Liver (tissue), 9 donors: ENCODE results near the gene COX11. TPM values are rescaled to one million over a fixed set of nuclear protein-coding genes. Genes with fewer than 3 reads are reported as not detected.

Experiments
- DNase-seq: peaks from one replicate; pipeline ENCODE4 v3.0.0-alpha.2; 2017; ENCODE audit warnings: low spot score
- H3K27ac ChIP-seq, 2 donors: one replicate each; pipeline ENCODE4 v1.7.0; 2013; ENCODE audit warnings: inconsistent platforms in 2 of 2, low read length in 2 of 2, control low read depth in 1 of 2, low read depth in 1 of 2, mild to moderate bottlenecking in 1 of 2
- H3K27me3 ChIP-seq, 4 donors: one replicate each; pipeline versions ENCODE4 v1.6.1 to v1.7.0; 2013; ENCODE audit warnings: low read length in 3 of 4, inconsistent platforms in 1 of 4, mild to moderate bottlenecking in 1 of 4, moderate library complexity in 1 of 4; ENCODE audit not compliant: control insufficient read depth in 4 of 4, insufficient read depth in 4 of 4
- H3K36me3 ChIP-seq, 4 donors: one replicate each; pipeline versions ENCODE4 v1.6.1 to v1.7.0; 2013; ENCODE audit warnings: low read length in 3 of 4, mild to moderate bottlenecking in 3 of 4, low read depth in 1 of 4, moderate library complexity in 1 of 4; ENCODE audit not compliant: control insufficient read depth in 4 of 4, insufficient read depth in 3 of 4
- H3K4me1 ChIP-seq, 4 donors: one replicate each; pipeline versions ENCODE4 v1.6.1 to v1.7.0; 2013; ENCODE audit warnings: low read length in 3 of 4, mild to moderate bottlenecking in 3 of 4, moderate library complexity in 1 of 4; ENCODE audit not compliant: control insufficient read depth in 4 of 4, insufficient read depth in 4 of 4
- H3K4me3 ChIP-seq, 3 donors: one replicate each; pipeline versions ENCODE4 v1.6.1 to v1.7.0; 2013; ENCODE audit warnings: low read length in 3 of 3, control low read depth in 1 of 3, low read depth in 1 of 3, mild to moderate bottlenecking in 1 of 3
- H3K9ac ChIP-seq, 2 donors: one replicate each; pipeline ENCODE4 v1.7.0; 2013; ENCODE audit warnings: low read length in 2 of 2, mild to moderate bottlenecking in 2 of 2, moderate library complexity in 2 of 2, control low read depth in 1 of 2, low read depth in 1 of 2
- H3K9me3 ChIP-seq, 4 donors: one replicate each; pipeline versions ENCODE4 v1.6.1 to v1.7.0; 2013; ENCODE audit warnings: low read length in 3 of 4; ENCODE audit not compliant: control insufficient read depth in 4 of 4
- EGR1 ChIP-seq, 2 donors: IDR thresholded peaks; 2 replicates each; pipeline ENCODE4 v1.6.1; 2016 to 2018; ENCODE audit warnings: antibody characterized with exemption in 2 of 2, low read depth in 2 of 2
- FOXA1 ChIP-seq: IDR thresholded peaks from 2 replicates; pipeline ENCODE4 v1.6.1; 2016; ENCODE audit warnings: antibody characterized with exemption
- FOXA2 ChIP-seq: IDR thresholded peaks from 2 replicates; pipeline ENCODE4 v1.6.1; 2016; ENCODE audit warnings: antibody characterized with exemption
- GABPA ChIP-seq, 2 donors: IDR thresholded peaks in 1 of 2; conservative IDR thresholded peaks in 1 of 2; 2 replicates each; pipeline ENCODE4 v1.6.1; 2016; ENCODE audit warnings: antibody characterized with exemption in 2 of 2, mild to moderate bottlenecking in 1 of 2, moderate library complexity in 1 of 2
- HNF4A ChIP-seq, 2 donors: conservative IDR thresholded peaks; 2 replicates each; pipeline ENCODE4 v1.6.1; 2016; ENCODE audit warnings: antibody characterized with exemption in 2 of 2, mild to moderate bottlenecking in 2 of 2
- HNF4G ChIP-seq: IDR thresholded peaks from 2 replicates; pipeline ENCODE4 v1.6.1; 2016; ENCODE audit warnings: antibody characterized with exemption
- JUND ChIP-seq, 2 donors: IDR thresholded peaks; 2 replicates each; pipeline ENCODE4 v1.6.1; 2016; ENCODE audit warnings: antibody characterized with exemption in 2 of 2
- NR2F2 ChIP-seq: IDR thresholded peaks from 2 replicates; pipeline ENCODE4 v1.6.1; 2016; ENCODE audit warnings: antibody characterized with exemption
- RAD21 ChIP-seq, 2 donors: IDR thresholded peaks; 2 replicates each; pipeline ENCODE4 v1.6.1; 2016; ENCODE audit warnings: antibody characterized with exemption in 2 of 2, mild to moderate bottlenecking in 2 of 2
- RXRA ChIP-seq, 2 donors: IDR thresholded peaks; 2 replicates each; pipeline ENCODE4 v1.6.1; 2017 to 2018; ENCODE audit warnings: antibody characterized with exemption in 2 of 2, mild to moderate bottlenecking in 1 of 2
- SP1 ChIP-seq: IDR thresholded peaks from 2 replicates; pipeline ENCODE4 v1.6.1; 2018; ENCODE audit warnings: antibody characterized with exemption, mild to moderate bottlenecking
- TAF1 ChIP-seq: conservative IDR thresholded peaks from 2 replicates; pipeline ENCODE4 v1.6.1; 2016; ENCODE audit warnings: antibody characterized with exemption, mild to moderate bottlenecking
- YY1 ChIP-seq: IDR thresholded peaks from 2 replicates; pipeline ENCODE4 v1.6.1; 2016; ENCODE audit warnings: antibody characterized with exemption, mild to moderate bottlenecking
- WGBS: extraction: QIAGEN DNeasy Blood & Tissue Kit; methylation state at CpG from one replicate; pipeline ENCODE4 v1.1.7; 2013; 5-methylcytosine and 5-hydroxymethylcytosine counted together
- polyA plus RNA-seq, 2 donors: library from polyadenylated mRNA; stranded (reverse) in 1 of 2; unstranded in 1 of 2; fragments of 200-250 nt in 1 of 2; fragments of >200 nt in 1 of 2; fragmentation: Nextera tagmentation in 1 of 2; extraction: Ambion mirVana in 1 of 2; gene quantifications; one replicate each; pipeline versions ENCODE4 v1.2.1 to v1.2.3, GENCODE V29; 2013 to 2015
- total RNA-seq, 2 donors: library from RNA; depleted of rRNA; stranded (reverse); fragments of >200 nt; gene quantifications; one replicate each; pipeline ENCODE4 v1.2.3, GENCODE V29; 2014
- TF ChIP-seq, protein P1 (sequence below): IDR thresholded peaks from 2 replicates; pipeline ENCODE4 v1.6.1; 2016; ENCODE audit warnings: antibody characterized with exemption, mild to moderate bottlenecking
- TF ChIP-seq, protein P2 (sequence below): fragments of 150-350 bp; IDR thresholded peaks from 2 replicates; pipeline ENCODE4 v1.5.1; 2017; ENCODE audit warnings: improper control_type of control experiment, low read depth, low read length; ENCODE audit not compliant: missing input control
- TF ChIP-seq, protein P3 (sequence below): IDR thresholded peaks from 2 replicates; pipeline ENCODE4 v1.6.1; 2016; ENCODE audit warnings: antibody characterized with exemption
- TF ChIP-seq, protein P4 (sequence below): IDR thresholded peaks from 2 replicates; pipeline ENCODE4 v1.6.1; 2016; ENCODE audit warnings: antibody characterized with exemption
- TF ChIP-seq, protein P5 (sequence below): IDR thresholded peaks from 2 replicates; pipeline ENCODE4 v1.6.1; 2016; ENCODE audit warnings: antibody characterized with exemption
- donor health status: healthy.
- donor health status: healthy.
- donor health status: healthy.
- donor health status: healthy.
- donor health status: healthy.

The COX11 gene
- total and polyA plus RNA-seq, 4 donors, result 29.0 to 46.7 (median 35.1) TPM

DNA sequence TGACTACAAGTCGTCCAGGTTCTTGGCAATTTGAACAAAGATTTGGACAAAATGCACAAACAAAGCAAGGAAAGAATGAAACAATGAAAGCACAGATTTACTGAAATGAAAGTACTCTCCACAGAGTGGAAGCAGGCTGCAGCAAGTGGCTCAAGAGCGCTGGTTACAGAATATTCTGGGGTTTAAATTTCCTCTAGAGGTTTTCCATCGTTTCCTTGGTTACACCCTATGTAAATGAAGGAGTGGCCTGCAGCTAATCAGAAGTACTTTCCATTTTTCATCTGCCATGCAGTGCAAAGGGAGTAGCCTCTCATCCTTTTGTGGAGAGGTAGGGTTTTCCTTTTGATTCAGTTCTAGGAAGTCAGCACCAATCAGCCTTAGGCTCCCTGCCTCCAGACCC, 11.9 kb upstream of the COX11 start:
- DNase-seq, result no peak
- Histone ChIP-seq H3K36me3 (no peaks in the 10 kb centered on the region), H3K9me3 (no peaks in the 10 kb centered on the region), H3K9ac (no peak overlapping the region), H3K27ac (no peak overlapping the region), H3K4me3 (no peak overlapping the region), H3K27me3 (no peaks in the 10 kb centered on the region), H3K4me1 (peaks cover 0 to 2% (median under 1%) of the 10 kb centered on the region in 4 donors)
- no peak for TF ChIP-seq JUND (IDR thresholded peaks at IDR 0.05)
- no peak for TF ChIP-seq TAF1
- TF ChIP-seq, protein P1, sequence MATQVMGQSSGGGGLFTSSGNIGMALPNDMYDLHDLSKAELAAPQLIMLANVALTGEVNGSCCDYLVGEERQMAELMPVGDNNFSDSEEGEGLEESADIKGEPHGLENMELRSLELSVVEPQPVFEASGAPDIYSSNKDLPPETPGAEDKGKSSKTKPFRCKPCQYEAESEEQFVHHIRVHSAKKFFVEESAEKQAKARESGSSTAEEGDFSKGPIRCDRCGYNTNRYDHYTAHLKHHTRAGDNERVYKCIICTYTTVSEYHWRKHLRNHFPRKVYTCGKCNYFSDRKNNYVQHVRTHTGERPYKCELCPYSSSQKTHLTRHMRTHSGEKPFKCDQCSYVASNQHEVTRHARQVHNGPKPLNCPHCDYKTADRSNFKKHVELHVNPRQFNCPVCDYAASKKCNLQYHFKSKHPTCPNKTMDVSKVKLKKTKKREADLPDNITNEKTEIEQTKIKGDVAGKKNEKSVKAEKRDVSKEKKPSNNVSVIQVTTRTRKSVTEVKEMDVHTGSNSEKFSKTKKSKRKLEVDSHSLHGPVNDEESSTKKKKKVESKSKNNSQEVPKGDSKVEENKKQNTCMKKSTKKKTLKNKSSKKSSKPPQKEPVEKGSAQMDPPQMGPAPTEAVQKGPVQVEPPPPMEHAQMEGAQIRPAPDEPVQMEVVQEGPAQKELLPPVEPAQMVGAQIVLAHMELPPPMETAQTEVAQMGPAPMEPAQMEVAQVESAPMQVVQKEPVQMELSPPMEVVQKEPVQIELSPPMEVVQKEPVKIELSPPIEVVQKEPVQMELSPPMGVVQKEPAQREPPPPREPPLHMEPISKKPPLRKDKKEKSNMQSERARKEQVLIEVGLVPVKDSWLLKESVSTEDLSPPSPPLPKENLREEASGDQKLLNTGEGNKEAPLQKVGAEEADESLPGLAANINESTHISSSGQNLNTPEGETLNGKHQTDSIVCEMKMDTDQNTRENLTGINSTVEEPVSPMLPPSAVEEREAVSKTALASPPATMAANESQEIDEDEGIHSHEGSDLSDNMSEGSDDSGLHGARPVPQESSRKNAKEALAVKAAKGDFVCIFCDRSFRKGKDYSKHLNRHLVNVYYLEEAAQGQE, result no peak
- TF ChIP-seq GABPA (IDR thresholded peaks at IDR 0.05 in 1 of 2, conservative IDR thresholded peaks at IDR 0.05 in 1 of 2), result no peak
- TF ChIP-seq SP1, result no peak
- no peak for TF ChIP-seq FOXA2
- TF ChIP-seq EGR1 (IDR thresholded peaks at IDR 0.05; ENCODE audit: low read depth in 2 of 2), result no peak
- TF ChIP-seq, protein P2, sequence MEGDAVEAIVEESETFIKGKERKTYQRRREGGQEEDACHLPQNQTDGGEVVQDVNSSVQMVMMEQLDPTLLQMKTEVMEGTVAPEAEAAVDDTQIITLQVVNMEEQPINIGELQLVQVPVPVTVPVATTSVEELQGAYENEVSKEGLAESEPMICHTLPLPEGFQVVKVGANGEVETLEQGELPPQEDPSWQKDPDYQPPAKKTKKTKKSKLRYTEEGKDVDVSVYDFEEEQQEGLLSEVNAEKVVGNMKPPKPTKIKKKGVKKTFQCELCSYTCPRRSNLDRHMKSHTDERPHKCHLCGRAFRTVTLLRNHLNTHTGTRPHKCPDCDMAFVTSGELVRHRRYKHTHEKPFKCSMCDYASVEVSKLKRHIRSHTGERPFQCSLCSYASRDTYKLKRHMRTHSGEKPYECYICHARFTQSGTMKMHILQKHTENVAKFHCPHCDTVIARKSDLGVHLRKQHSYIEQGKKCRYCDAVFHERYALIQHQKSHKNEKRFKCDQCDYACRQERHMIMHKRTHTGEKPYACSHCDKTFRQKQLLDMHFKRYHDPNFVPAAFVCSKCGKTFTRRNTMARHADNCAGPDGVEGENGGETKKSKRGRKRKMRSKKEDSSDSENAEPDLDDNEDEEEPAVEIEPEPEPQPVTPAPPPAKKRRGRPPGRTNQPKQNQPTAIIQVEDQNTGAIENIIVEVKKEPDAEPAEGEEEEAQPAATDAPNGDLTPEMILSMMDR, result no peak
- TF ChIP-seq NR2F2, result no peak
- no peak for TF ChIP-seq RXRA (IDR thresholded peaks at IDR 0.05)
- no peak for TF ChIP-seq FOXA1
- TF ChIP-seq HNF4G, result no peak
- TF ChIP-seq, protein P3, sequence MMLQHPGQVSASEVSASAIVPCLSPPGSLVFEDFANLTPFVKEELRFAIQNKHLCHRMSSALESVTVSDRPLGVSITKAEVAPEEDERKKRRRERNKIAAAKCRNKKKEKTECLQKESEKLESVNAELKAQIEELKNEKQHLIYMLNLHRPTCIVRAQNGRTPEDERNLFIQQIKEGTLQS, result no peak
- TF ChIP-seq, protein P4, sequence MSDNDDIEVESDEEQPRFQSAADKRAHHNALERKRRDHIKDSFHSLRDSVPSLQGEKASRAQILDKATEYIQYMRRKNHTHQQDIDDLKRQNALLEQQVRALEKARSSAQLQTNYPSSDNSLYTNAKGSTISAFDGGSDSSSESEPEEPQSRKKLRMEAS, result no peak
- TF ChIP-seq, protein P5, sequence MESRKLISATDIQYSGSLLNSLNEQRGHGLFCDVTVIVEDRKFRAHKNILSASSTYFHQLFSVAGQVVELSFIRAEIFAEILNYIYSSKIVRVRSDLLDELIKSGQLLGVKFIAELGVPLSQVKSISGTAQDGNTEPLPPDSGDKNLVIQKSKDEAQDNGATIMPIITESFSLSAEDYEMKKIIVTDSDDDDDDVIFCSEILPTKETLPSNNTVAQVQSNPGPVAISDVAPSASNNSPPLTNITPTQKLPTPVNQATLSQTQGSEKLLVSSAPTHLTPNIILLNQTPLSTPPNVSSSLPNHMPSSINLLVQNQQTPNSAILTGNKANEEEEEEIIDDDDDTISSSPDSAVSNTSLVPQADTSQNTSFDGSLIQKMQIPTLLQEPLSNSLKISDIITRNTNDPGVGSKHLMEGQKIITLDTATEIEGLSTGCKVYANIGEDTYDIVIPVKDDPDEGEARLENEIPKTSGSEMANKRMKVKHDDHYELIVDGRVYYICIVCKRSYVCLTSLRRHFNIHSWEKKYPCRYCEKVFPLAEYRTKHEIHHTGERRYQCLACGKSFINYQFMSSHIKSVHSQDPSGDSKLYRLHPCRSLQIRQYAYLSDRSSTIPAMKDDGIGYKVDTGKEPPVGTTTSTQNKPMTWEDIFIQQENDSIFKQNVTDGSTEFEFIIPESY, result no peak
- TF ChIP-seq RAD21 (IDR thresholded peaks at IDR 0.05), result no peak
- no peak for TF ChIP-seq HNF4A (conservative IDR thresholded peaks at IDR 0.05)
- 36% methylated on average over 3 of the region's 3 CpGs for WGBS

DNA sequence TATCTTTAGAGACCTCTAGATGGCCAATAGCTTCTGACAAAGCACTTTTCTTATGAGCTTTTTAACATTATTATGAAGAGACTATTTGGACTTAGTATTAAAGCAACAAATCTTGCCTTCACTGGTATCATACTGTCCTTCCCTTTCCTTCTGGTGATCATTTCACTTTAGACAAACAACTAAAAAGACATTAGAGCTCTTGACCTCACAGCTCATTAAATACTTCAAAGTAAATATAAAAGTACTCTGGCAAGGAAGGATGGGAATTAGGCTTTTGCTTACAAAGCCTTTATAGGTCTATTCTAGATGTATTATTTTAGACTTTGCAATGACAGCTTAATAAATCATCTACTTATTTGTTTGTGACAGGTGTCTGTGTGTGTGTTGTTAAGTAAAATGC, 11.2 kb upstream of the COX11 start:
- TF ChIP-seq, protein P5, result no peak
- TF ChIP-seq, protein P2, result no peak
- TF ChIP-seq JUND (IDR thresholded peaks at IDR 0.05), result no peak
- TF ChIP-seq EGR1 (IDR thresholded peaks at IDR 0.05; ENCODE audit: low read depth in 2 of 2), result no peak
- no peak for TF ChIP-seq RXRA (IDR thresholded peaks at IDR 0.05)
- no peak for TF ChIP-seq HNF4A (conservative IDR thresholded peaks at IDR 0.05)
- no peak for TF ChIP-seq TAF1
- TF ChIP-seq YY1, result no peak
- no peak for TF ChIP-seq HNF4G
- TF ChIP-seq, protein P4, result no peak
- TF ChIP-seq, protein P3, result no peak
- TF ChIP-seq SP1, result no peak
- TF ChIP-seq FOXA2, result no peak
- TF ChIP-seq NR2F2, result no peak
- TF ChIP-seq GABPA (IDR thresholded peaks at IDR 0.05 in 1 of 2, conservative IDR thresholded peaks at IDR 0.05 in 1 of 2), result no peak
- no peak for TF ChIP-seq RAD21 (IDR thresholded peaks at IDR 0.05)
- no peak for DNase-seq
- no peak overlapping the region for H3K4me3 ChIP-seq
- no peak overlapping the region for H3K27ac ChIP-seq
- no peaks in the 10 kb centered on the region for H3K9me3 ChIP-seq
- no peaks in the 10 kb centered on the region for H3K27me3 ChIP-seq
- no peaks in the 10 kb centered on the region for H3K36me3 ChIP-seq
- no peak overlapping the region for H3K9ac ChIP-seq
- peaks cover 0 to 2% (median under 1%) of the 10 kb centered on the region in 4 donors for H3K4me1 ChIP-seq
